ENCODE results near the gene PIGS.
"Not testable (repeated sequence)": the region's sequence is repeated elsewhere in the genome, so short reads cannot be mapped to it uniquely, and the experiment has no call there.

PIGS gene

DNA sequence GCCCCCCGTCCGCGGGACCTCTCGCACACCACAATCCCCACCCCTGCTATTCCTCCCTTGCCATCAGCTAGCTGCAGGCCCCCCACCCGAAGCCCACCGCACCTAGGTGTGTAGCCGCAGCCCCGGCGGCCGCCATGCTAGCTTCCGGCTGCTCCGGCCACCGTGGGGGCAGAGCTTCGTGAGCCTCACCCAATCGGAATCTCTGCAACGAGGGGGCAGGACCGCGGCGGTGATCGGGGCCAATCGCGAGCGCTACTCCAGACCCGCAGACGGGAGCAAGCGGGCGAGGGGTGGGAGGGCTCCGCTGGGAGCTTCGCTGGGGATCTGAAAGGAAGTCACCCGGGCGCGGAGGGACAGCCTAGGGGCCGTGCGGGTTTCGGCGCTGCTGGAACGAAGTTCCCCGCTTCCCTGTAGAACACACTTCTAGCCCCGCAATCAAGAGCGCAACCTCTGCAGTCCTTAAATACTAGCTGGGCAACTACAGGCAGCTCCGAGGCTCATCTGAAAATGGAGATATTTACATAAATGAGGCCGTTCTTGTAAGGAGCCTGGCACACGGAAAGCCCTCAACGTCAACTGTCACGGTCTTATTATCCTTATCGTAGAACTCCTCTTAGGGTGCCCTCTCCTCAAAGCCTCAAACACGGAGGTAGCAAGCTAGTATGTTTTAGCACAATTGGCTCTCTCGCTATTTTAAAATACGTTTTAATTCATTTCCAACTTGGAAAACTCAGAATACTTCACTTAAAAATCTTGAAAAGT lies at the start of gene PIGS:
Gene PIGS, minus strand, starts transcription at position 164 of the 762 bp plus-strand sequence. Its CDS starts 28 bp downstream, at position 136.
- DNase-seq = peak; percentile 96

DNA sequence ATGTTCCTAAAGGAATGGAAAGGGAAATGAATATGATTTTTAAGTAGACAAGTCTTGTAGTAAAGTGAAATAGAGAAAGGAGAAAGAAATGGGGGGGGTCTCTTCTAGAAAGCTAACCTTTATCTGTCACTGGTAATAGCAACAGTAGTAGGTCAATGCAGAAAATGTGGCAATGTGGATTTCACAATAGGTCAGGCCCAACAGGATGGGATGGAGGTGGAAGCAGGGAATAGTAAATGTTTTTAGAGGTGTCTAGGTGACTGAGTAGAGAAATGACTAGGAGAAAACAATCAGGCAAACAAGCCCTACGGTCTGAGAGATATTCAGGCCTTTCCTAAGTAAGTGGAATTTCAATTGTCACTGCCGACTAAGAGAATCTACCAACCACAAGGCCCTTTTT lies 48.7 kb upstream of the PIGS start:
- DNase-seq = no peak

DNA sequence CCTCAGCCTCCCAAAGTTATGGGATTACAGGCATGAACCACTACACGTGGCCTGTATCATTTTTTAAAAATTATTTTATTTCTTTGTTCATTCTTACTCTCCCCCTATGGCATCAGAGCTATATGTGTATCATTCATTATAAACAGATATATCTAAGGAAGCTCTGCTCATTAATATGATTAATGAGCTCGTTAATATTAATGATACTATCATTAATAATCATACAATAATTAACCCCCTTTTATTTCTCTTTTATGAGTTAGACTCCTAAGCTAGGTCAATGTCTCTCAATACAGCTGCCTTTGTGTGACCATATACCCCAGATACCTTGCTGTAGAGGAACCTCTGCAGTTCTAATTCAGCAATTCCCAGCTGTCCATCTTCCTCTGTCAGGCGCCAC lies 47.1 kb upstream of the PIGS start:
- no peak for DNase-seq

DNA sequence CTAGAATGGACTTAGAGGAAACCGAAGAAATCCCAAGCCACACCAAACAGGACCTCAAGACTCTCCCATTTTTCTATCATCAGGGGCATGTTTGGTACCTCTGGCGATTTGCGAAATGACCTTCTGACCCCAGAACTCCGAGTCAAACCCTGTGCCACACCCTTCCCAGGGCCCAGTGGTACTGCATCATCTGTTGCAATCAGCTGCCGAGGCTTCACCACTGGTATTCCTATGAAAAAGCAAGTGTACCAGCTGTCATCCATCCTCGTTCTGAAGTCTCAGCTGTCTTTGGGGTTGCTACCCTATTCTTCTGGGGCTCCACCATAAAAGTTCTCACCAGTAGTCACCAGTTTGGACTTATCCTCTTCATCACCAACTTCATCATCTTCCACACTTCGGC lies 45.0 kb upstream of the PIGS start:
- DNase-seq = no peak

DNA sequence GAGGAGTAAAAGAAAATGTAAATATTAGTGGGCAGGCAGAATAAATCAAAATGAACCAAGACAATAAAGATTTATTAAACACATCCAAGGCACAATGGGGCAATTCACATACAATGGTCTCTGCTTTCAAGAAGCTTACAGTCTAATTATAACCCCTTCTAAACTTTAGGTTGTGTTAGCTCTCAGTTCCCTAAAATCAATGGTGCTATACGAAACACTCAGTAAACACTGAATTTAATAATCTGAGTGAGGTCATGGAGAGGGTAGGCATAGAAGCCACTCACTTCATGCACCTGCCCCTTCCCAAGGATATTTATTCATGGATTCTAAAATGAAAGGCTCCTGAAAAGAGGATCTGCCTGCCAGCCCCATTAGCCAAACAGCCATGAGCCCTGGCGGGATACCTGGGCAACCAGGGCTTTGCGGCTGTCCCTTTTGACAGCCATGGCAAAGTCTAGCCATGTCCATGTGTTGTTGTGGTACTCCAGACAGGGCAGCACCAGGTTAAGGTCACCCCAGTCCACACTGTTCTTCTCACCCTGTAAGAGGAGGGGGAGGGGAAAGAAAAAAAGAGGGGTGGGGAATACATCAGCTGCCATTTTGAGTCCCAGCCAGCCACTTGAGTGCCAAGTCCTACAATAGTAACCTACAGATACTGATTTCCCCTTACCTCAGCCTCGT lies 44.1 kb upstream of the PIGS start:
- no peak for DNase-seq

DNA sequence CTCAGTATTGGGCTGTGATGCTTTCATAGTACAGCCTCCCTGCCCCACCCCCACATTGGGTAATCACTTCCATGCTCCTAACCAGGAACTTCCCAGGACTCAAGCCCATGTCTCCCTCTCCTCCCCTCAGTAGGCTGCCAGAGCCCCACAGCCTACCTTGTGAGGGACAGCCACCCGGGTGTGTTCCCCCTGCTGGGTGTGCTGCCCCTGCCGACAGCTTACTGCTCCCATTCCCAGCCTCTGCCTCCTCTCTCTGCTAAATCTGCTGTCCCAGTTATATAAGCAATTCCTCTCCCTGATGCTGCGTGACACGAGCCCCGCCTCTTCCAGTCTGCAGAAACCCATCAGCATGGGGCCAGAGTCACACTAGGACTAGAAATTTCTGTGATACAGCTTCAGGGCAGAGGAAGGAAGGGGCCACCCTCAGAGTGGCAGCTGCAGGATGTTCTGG lies 42.6 kb upstream of the PIGS start, which contains the start of gene RSKR:
Gene RSKR, minus strand, starts transcription at position 255 of the 451 bp plus-strand sequence. Its CDS starts 24 bp downstream, at position 231.
- no peak for DNase-seq

- peak; percentile 43 for DNase-seq
Observed at GRCh38 chr17:28612936-28613872, 41.9 kb upstream of the PIGS start.

DNA sequence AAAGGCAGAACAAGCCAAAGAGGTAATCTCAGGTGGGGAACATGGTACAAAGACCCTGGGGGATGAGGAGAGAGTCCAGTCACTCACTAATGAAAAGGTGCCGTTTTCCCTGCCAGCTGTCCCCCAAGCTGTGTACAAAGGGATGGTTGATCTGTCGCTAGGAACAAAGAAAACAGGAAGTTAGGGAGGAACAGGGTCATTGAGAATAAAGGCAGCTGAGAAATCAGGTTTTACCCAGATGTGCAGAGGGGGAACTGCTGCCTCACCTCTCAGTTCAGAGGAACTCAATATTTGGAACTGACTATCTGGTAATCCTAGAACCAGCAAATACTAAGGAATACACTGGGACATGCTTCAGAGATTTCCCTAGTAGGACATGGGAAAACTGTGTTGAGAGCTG lies 41.2 kb upstream of the PIGS start:
- no peak for DNase-seq

- DNase-seq = no peak
Observed at GRCh38 chr17:28610376-28610775, 39.1 kb upstream of the PIGS start.

DNA sequence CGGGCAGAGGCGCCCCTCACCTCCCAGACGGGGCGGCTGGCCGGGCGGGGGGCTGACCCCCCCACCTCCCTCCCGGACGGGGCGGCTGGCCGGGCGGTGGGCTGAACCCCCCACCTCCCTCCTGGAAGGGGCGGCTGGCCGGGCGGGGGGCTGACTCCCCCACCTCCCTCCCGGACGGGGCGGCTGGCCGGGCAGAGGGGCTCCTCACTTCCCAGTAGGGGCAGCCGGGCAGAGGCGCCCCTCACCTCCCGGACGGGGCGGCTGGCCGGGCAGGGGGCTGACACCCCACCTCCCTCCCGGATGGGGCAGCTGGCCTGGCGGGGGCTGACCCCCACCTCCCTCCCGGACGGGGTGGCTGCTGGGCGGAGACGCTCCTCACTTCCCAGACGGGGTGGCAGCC lies 32.7 kb upstream of the PIGS start:
- not testable (repeated sequence) for DNase-seq

DNA sequence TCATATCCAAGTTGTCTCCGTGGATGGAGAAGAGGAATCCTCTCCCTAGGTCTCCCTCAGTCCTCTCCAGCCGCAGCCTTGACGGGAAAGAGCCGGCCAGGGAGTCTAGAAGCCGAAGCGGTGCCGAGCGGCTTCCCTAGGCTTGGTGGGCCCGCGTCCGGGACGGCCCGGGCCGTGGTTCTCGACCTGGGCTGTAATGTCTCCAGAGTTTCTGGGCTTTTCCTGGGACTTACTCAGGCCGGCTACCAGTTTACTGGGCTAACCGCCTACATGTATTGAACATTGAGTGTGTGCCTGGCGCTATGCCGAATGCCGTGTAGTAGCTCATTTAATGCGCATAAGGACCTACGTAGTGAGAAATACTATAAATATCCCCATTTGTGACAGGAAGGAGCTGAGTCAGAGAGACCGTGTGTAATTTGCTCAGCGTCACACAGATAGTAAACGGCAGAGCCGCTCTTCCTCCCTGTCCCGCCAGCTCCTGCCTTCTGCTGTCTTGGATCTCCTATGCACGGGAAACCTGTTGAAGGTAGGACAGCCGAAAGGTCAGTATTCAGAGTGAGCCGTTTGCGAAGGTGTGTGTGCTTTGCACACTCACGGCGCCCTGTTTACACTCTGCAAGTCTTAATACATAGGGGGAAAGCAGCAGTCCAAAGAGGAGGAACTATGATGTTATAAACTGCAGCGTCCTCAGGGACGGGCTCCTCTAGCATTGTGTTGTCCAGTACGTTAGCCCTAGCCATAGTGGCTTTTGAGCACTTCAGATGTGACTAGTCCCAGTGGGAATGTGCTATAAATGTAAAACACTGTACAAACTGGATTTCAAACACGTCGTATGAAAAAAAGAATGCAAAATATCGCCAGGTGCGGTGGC lies 28.2 kb upstream of the PIGS start:
- peak; percentile 76 for DNase-seq

- peak; percentile 95 for DNase-seq
Observed at GRCh38 chr17:28598799-28599310, 27.5 kb upstream of the PIGS start, which contains the start of gene SPAG5. TSS of gene SPAG5 (minus strand) at chr17:28599025. CDS start at chr17:28598946, 79 bp downstream.

DNA sequence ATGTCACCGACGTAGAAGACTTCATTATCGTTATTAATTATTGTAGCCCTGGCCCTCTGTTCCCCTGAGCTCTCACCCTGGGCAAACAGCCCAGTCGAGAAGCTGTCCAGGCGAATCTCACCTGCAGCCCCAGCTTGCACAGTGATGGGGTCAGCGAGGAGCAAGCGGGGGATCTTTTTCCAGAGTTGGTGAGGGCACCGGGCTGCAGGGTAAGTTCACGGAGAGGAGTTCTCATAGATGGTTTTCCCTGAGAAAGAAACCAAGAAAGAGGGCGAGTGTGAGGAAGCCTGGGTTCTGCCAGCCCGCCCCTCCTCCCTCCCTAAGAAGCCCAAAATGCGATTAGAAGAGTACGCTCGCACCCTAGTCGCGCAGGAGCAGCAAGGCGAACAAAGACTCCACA lies 27.1 kb upstream of the PIGS start:
- DNase-seq = no peak

- no peak for DNase-seq
Observed at GRCh38 chr17:28597606-28598383, 26.5 kb upstream of the PIGS start.

DNA sequence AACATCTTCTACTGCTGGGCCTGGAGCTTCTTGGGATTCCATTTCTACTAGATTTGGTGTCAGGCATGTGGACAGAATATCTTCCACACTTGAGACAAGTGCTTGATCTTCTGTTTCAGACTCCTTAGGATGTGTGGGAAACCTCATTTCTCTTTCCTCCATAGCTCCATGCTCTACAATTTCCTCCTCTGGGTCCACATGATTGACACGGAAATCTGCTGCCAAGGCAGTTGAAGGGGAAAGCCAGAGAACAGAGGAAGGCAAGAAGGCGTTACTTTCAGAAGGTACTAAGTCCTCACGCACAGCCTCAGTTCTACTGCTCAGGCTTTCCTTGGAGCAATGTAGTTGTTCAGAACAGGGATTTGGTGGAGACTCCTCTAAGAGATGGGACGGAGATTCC lies 20.9 kb upstream of the PIGS start:
- DNase-seq = no peak

DNA sequence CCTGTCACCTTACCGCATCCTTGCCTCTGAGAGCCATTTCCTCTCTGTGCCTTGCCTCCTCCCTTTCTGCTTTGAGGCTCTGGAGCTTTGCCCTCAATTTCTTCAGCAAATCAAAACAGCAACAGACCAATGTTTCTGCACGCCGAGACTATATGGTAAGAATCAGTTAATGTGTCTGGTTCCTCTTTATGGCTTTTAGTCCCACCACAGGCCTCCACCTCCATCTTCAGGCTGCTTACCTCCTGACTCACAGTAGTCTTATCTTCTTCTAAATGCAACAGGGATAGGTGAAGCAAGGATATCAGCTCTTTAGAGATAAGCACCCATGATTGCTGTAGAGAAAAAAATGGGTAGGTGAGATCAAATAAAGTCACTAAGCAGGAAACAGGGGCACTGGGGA lies 14.5 kb upstream of the PIGS start:
- DNase-seq = no peak

- no peak for DNase-seq
Observed at GRCh38 chr17:28584434-28584833, 13.1 kb upstream of the PIGS start.

GRCh38 chr17:28582513-28582912 lies 11.2 kb upstream of the PIGS start:
- no peak for DNase-seq

DNA sequence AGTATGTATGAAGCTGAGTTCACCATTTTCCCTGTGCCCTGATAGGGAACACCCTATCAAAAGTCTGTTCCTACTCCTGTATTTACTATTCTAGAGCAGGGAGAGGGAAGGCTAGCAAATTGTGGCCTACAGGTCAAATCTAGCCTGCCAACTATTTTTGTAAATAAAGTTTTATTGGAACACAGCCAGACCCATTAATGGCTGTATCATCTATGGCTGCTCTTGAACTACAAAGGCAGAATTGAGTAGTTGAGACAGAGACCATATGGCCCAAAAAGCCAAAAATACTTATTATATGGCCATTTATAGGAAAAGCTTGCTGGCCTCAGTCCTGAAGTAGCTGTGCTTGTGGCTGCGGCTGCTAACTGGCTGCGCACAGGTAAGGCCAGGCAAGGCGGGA lies 9.6 kb upstream of the PIGS start:
- DNase-seq = no peak

- peak; percentile 88 for DNase-seq
Observed at GRCh38 chr17:28579526-28579925, 8.2 kb upstream of the PIGS start.

Measured in activated CD4-positive, alpha-beta T cell treated with anti-CD3 and anti-CD28 coated beads, Interleukin-2, amount 50 U/mL, for 16 hours (primary cell).